ENCODE data around the gene C2CD4D. TPM values are rescaled to one million over a fixed set of nuclear protein-coding genes. Genes with fewer than 3 reads are reported as not detected.
A peak's percentile ranks its signal among the peaks of the same experiment; 100 is the strongest.
"Not testable (repeated sequence)": the region's sequence is repeated elsewhere in the genome, so short reads cannot be mapped to it uniquely, and the experiment has no call there.

Gene C2CD4D
- total RNA-seq, 1 experiment from 2014 or later: not detected

DNA sequence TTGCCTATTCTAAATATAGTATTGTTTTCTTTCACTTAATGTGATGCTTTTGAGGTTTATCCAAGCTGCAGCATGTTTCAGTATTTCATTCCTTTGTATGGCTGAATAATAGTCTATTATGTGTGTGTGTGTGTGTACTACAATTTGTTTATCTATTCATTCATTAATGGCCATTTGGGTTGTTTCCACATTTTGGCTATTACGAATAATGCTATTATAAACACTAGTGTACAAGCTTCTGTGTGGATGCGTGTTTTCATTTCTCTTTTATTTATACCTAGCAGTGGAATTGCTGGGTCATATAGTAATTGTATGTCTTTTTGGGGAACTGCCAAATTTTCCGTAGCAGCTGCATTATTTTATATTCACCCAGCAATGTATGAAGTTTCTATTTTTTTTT, 28.9 kb upstream of the C2CD4D start:
- Histone ChIP-seq H3K27me3 (replicated peaks) (no peaks in the 10 kb centered on the region), H3K36me3 (no peaks in the 10 kb centered on the region; the same call in 1 of the 2 replicates), H3K27ac (no peak overlapping the region), H3K9me3 (replicated peaks) (no peaks in the 10 kb centered on the region), H3K4me1 (replicated peaks) (peaks cover 11% of the 10 kb centered on the region), H3K4me3 (no peak overlapping the region)
- no peak for DNase-seq (ENCODE audit: low read depth in 1 of 2, low spot score in 2 of 2)

GRCh38 chr1:151867765-151868411, 28.3 kb upstream of the C2CD4D start:
- peak overlapping the region; percentile 30; the same call in 1 of the 2 replicates for H3K27ac ChIP-seq
- H3K4me1 ChIP-seq (replicated peaks): peaks cover 11% of the 10 kb centered on the region
- H3K36me3 ChIP-seq: no peaks in the 10 kb centered on the region; the same call in 1 of the 2 replicates
- no peaks in the 10 kb centered on the region for H3K9me3 ChIP-seq (replicated peaks)
- no peak overlapping the region for H3K4me3 ChIP-seq
- DNase-seq (ENCODE audit: low read depth in 1 of 2, low spot score in 2 of 2): peak in 1 of 2 experiments; percentile 26
- H3K27me3 ChIP-seq (replicated peaks): no peaks in the 10 kb centered on the region

GRCh38 chr1:151867321-151867720, 27.7 kb upstream of the C2CD4D start:
- Histone ChIP-seq H3K9me3 (replicated peaks) (no peaks in the 10 kb centered on the region), H3K4me3 (no peak overlapping the region), H3K4me1 (replicated peaks) (peaks cover 11% of the 10 kb centered on the region), H3K36me3 (no peaks in the 10 kb centered on the region; the same call in 1 of the 2 replicates), H3K27ac (peak overlapping the region; percentile 30; the same call in 1 of the 2 replicates), H3K27me3 (replicated peaks) (no peaks in the 10 kb centered on the region)
- DNase-seq (ENCODE audit: low read depth in 1 of 2, low spot score in 2 of 2): no peak

GRCh38 chr1:151864411-151864810, 24.8 kb upstream of the C2CD4D start:
- Histone ChIP-seq H3K4me3 (no peak overlapping the region), H3K27me3 (replicated peaks) (no peaks in the 10 kb centered on the region), H3K9me3 (replicated peaks) (no peaks in the 10 kb centered on the region), H3K27ac (no peak overlapping the region), H3K4me1 (replicated peaks) (peaks cover 16% of the 10 kb centered on the region), H3K36me3 (no peaks in the 10 kb centered on the region)
- no peak for DNase-seq (ENCODE audit: low read depth in 1 of 2, low spot score in 2 of 2)

DNA sequence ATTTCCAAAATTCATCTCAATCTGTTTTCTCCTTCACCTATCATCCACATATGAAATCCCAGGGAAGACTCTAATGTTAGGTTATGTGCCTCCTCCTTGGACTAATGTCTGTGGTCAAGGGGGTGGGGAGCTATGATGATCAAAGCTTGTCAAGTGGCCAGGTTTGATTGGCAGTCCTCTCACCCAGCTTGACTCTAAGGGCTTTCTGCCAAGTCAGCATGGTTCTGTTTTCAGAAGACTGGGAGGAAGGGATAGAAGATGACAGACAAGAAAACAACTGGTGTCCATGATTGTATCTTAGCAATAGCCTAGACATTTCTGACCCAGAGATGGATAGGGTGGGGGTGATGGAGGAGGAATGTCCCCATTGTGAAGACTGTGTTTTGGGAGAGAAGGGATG, 23.0 kb upstream of the C2CD4D start:
- Histone ChIP-seq H3K4me1 (replicated peaks) (peaks cover 24% of the 10 kb centered on the region), H3K9me3 (replicated peaks) (no peaks in the 10 kb centered on the region), H3K4me3 (no peak overlapping the region), H3K36me3 (no peaks in the 10 kb centered on the region), H3K27me3 (replicated peaks) (no peaks in the 10 kb centered on the region), H3K27ac (no peak overlapping the region)
- no peak for DNase-seq (ENCODE audit: low read depth in 1 of 2, low spot score in 2 of 2)

DNA sequence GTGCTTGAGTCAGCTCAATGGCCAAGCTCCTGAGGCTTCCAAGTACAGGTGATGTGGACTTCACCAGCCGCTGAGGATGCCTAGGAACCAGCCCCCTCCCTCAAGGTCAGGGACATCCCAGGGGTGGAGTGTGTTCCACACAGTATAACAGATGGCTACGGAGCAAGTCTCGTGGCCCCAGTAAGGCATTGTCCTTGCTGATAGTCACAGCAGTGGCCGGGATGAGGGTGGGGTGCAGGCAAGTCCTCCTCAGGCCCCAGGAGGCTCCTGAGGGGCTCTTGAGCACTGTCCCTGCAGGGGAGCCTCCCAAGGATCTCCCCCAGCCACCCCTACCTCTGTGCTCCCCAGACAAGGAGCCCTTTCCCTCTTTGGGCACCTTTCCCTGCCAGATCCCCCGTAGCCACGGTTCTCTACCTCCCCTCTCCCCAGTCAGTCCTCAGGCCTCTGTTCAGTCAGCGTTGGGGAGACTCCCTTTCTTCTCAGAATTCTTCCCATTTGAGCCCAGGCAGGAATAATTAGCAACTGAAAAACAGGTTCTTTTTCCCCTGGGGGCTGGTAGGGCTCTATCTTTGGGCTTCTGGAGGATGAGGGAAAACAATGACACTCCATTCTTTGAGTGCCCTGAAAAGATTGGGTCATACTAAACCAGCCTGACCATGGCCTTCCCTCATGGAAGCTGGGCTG, 21.0 kb upstream of the C2CD4D start:
- Histone ChIP-seq H3K4me1 (replicated peaks) (peaks cover 29% of the 10 kb centered on the region), H3K27me3 (replicated peaks) (no peaks in the 10 kb centered on the region), H3K36me3 (no peaks in the 10 kb centered on the region), H3K27ac (no peak overlapping the region), H3K4me3 (no peak overlapping the region), H3K9me3 (replicated peaks) (no peaks in the 10 kb centered on the region)
- no peak for DNase-seq (ENCODE audit: low read depth in 1 of 2, low spot score in 2 of 2)

- Histone ChIP-seq H3K27ac (no peak overlapping the region), H3K4me3 (no peak overlapping the region), H3K9me3 (replicated peaks) (no peaks in the 10 kb centered on the region), H3K27me3 (replicated peaks) (no peaks in the 10 kb centered on the region), H3K4me1 (replicated peaks) (peaks cover 30% of the 10 kb centered on the region), H3K36me3 (no peaks in the 10 kb centered on the region)
- no peak for DNase-seq (ENCODE audit: low read depth in 1 of 2, low spot score in 2 of 2)
Measured at GRCh38 chr1:151859891-151860293, 20.3 kb upstream of the C2CD4D start.

- Histone ChIP-seq H3K4me1 (replicated peaks) (peaks cover 30% of the 10 kb centered on the region), H3K36me3 (no peaks in the 10 kb centered on the region), H3K27ac (peak overlapping the region; percentile 28; the same call in 1 of the 2 replicates), H3K9me3 (replicated peaks) (no peaks in the 10 kb centered on the region), H3K4me3 (no peak overlapping the region), H3K27me3 (replicated peaks) (no peaks in the 10 kb centered on the region)
- no peak for DNase-seq (ENCODE audit: low read depth in 1 of 2, low spot score in 2 of 2)
Measured at GRCh38 chr1:151858886-151859665, 19.5 kb upstream of the C2CD4D start.

DNA sequence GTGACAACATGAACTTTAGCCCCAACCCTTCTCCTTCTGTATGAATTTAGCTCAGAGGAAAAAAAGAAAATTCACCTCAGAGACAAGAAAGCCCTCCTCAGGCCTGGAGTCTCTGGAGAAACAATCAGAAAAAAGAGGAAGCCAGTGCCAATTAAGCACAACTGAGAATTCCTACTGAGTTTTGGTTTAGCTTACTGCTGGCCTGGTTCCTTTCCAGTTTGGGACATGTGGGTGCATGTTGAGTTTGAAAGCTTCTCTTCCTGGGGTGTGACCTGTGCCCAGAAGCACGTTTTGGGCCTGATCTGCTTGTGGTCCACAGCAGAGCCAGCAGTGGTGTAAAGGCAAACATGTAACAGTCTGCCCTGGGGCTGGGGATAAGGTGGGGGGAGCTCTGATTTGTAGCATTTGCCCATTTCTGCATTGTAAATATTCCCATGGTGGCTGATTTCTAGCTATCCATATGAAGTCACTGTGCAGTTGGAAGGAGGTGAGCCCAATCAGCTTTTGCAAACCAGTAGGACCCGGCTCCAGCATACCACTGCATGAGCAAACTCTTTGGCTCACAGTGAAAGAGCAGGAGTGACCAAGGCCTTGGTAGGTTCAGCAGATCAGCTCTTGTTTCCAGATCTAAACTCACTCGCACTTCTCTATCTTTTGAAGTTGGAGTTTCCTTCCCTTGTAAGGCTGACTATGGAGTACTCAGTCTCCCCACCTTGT, 18.6 kb upstream of the C2CD4D start:
- no peak for DNase-seq (ENCODE audit: low read depth in 1 of 2, low spot score in 2 of 2)
- Histone ChIP-seq H3K9me3 (replicated peaks) (no peaks in the 10 kb centered on the region), H3K27ac (peak overlapping the region; percentile 28; the same call in 1 of the 2 replicates), H3K27me3 (replicated peaks) (no peaks in the 10 kb centered on the region), H3K4me3 (no peak overlapping the region), H3K36me3 (no peaks in the 10 kb centered on the region), H3K4me1 (replicated peaks) (peaks cover 30% of the 10 kb centered on the region)

GRCh38 chr1:151855933-151856332, 16.3 kb upstream of the C2CD4D start:
- no peak for DNase-seq (ENCODE audit: low read depth in 1 of 2, low spot score in 2 of 2)
- H3K4me3 ChIP-seq: no peak overlapping the region
- no peak overlapping the region for H3K27ac ChIP-seq
- peaks cover 30% of the 10 kb centered on the region for H3K4me1 ChIP-seq (replicated peaks)
- no peaks in the 10 kb centered on the region for H3K27me3 ChIP-seq (replicated peaks)
- no peaks in the 10 kb centered on the region for H3K36me3 ChIP-seq
- no peaks in the 10 kb centered on the region for H3K9me3 ChIP-seq (replicated peaks)

GRCh38 chr1:151855516-151855915, 15.9 kb upstream of the C2CD4D start:
- H3K4me3 ChIP-seq; H3K36me3 ChIP-seq; H3K27ac ChIP-seq; DNase-seq (ENCODE audit: low read depth in 1 of 2, low spot score in 2 of 2); H3K9me3 ChIP-seq (replicated peaks); H3K27me3 ChIP-seq (replicated peaks): not testable (repeated sequence)
- H3K4me1 ChIP-seq (replicated peaks): peaks cover 30% of the 10 kb centered on the region

DNA sequence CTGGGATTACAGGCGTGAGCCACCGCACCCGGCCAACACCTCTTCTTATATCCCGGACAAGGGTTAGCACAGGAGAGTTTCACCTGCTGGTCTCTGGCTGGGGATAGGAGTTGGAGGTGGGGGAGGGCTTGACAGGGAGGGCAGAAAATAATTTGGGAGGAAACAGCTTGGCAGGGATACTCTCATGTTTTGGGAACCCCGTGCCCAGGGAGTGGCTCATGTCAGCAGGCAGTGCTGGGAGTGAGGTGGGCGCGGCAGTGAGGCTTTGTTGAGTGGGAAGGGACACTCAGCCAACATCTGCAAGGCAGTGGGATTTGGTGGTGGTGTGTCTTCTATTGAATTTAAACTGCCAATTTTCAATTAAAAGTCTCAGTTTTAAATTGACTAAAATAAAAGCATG, 15.0 kb upstream of the C2CD4D start:
- Histone ChIP-seq H3K4me3 (no peak overlapping the region), H3K27me3 (replicated peaks) (no peaks in the 10 kb centered on the region), H3K36me3 (no peaks in the 10 kb centered on the region), H3K9me3 (replicated peaks) (no peaks in the 10 kb centered on the region), H3K4me1 (replicated peaks) (peaks cover 28% of the 10 kb centered on the region), H3K27ac (no peak overlapping the region)
- DNase-seq (ENCODE audit: low read depth in 1 of 2, low spot score in 2 of 2): no peak

- H3K4me3 ChIP-seq: no peak within 1 kb of the TSS
- no peak within 1 kb of the TSS for H3K27ac ChIP-seq
- no peak for DNase-seq (ENCODE audit: low read depth in 1 of 2, low spot score in 2 of 2)
- H3K9me3 ChIP-seq (replicated peaks): no peaks in the 10 kb centered on the region
- H3K4me1 ChIP-seq (replicated peaks): peaks cover 19% of the 10 kb centered on the region
- H3K36me3 ChIP-seq: no peaks in the 10 kb centered on the region
- H3K27me3 ChIP-seq (replicated peaks): no peaks in the 10 kb centered on the region
Measured at GRCh38 chr1:151853411-151853943, 13.9 kb upstream of the C2CD4D start, which contains the start of gene THEM5. TSS of gene THEM5 (minus strand) at chr1:151853712. CDS start at chr1:151853565, 147 bp downstream.
